T1000 (cell line): Measurements from ENCODE around the gene MYORG.
"Not testable (repeated sequence)": the region's sequence is repeated elsewhere in the genome, so short reads cannot be mapped to it uniquely, and the experiment has no call there.

Experiments used
- DNase-seq: peaks from one replicate; lab custom pipeline; 2025; ENCODE audit warnings: mixed read lengths; lab: John Stamatoyannopoulos, UW

The MYORG gene

DNA sequence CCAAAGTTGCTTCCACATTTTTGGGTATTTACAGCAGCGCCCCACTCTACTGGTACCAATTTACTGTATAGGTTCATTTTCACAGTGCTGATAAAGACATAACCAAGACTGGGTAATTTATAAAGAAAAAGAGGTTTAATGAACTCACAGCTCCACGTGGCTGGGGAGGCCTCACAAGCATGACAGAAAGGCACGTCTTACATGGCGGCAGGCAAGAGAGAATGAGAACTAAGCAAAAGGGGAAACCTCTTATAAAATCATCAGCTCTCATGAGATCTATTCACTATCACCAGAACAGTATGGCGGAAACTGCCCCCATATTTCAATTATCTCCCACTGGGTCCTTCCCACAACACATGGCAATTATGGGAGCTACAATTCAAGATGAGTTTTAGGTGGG, 7.9 kb downstream of the MYORG start:
- not testable (repeated sequence) for DNase-seq

DNA sequence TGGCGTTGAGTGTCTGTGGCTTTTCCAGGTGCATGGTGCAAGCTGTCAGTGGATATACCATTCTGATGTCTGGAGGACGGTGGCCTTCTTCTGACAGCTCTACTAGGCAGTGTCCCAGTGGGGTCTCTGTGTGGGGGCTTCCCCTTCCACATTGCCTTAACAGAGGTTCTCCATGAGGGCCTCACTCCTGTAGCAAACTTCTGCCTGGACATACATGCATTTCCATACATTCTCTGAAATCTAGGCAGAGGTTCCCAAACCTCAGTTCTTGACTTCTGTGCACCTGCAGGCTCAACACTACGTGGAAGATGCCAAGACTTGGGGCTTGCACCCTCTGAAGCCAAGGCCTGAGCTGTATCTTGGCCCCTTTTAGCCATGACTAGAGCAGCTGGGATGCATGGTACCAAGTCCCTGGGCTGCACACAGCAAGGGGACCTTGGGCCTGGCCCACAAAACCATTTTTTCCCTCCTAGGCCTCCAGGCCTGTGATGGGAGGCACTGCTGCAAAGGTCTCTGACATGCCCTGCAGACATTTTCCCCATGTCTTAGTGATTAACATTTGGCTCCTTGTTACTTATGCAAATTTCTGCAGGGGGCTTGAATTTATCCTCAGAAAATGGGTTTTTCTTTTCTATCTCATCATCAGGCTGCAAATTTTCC, 8.8 kb downstream of the MYORG start:
- DNase-seq, result not testable (repeated sequence)

DNA sequence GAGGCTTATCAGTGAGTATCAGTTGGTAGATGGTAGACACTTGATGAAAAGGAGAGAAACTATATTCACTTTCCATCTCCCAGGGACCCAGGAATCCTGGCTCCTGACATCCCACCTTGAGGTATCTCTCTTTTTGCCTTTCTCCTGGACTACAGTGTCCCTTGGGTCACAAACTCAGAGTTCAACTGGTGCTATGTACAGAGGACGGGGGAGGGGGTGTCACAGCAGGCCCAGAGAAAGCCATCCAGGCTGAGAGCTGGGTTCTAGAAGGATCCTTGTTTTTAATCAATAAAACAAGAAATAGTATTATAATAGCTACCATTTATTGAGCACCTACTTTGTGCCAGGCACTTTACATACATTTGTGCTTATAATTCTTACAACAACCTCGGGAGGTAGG, 10.3 kb downstream of the MYORG start:
- DNase-seq, result no peak

DNA sequence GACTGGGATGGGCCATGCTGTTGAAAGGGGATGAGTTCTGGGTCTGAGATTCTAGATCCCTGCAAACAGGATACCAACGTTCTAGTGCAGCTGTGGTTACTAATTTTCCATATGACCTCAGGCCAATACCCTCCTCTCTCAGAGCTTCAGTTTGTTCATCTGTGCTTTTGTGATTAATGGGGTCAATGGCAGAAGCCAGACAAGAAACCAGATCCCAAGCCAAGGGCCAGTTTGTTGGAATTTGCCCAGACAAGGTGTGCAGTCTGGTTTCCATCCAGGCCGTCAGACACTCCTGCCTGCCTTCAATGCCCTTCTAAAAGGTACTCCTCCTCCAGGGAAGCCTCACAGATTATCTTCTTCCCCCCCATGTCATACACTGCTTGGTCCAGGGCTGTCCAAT, 11.4 kb downstream of the MYORG start:
- DNase-seq, result no peak

DNA sequence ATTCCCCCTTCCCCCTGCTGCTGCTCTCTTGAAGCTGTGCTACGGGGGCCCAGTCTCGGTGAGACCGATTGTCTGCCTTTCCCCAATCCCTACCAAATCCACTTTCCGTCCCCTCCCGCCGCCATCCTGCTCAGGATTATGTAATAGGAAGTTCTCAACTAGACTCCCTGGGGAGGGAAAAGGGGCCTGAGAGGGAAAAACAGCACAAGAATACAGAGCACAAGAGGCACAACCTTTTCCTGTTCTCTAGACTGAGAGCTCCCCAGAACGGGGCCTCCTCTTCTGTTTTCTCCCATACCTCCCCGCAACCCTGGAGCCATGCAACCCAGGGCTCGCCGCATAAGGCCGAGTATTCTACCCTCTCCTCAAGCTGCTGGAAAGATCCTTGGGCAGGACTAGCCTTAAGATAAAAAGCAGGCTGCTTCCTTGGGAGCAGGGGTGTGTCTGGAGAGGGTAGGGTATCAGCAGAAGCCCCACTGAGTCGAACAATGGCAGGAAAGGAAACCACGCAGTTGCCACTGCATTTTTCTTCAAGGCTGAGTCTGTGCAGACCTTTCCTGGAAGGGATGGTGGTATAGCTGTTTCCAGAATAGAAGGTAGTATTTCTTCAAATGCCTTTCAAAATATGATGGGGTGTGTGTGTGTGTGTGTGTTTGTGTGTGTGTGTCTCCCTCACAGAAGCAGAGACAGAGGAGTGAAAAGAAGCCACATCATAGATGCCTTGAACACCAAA, 12.9 kb downstream of the MYORG start:
- DNase-seq, result no peak

DNA sequence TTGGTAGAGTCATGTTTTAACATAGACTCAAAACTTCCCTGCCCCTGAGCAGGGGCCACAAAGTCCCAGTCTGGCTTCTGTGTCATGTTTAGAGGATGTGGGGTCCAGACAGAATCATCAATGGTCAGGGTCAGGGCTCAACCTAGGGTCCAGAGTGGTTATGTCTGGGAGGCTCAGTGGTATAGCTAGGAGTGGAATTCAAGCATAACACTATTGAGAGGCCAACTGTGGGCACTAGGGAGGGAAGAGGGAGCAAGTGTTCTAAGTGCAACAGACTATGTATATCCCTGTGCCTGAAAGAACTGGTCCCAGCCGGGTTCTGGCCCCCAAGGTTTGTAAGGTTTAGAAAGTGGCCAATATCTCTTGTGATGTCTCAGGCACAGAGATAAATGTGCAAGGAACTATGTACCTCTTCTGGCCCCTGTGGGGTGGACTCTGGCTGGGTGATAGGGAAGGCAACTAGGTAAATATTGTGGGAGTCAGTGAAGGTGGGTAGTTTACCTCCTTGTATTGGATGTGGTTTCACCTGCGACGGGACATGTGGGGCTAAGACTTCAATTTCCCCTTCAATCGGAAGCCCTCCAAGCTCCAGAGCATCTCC, 14.0 kb downstream of the MYORG start:
- DNase-seq, result no peak

DNA sequence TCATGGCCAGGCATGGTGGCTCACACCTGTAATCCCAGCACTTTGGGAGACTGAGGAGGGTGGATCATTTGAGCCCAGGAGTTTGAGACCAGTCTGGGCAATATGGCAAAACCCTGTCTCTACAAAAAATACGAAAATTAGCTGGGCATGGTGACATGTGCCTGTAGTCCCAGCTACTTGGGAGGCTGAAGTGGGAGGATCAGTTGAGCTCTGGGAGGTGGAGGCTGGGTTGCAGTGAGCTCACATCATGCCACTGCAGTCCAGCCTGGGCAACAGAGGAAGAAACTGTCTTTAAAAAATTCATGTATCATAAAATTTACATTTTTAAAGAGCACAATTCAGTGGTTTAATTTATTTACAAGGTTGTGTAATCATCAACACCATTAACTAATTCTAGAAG, 23.7 kb downstream of the MYORG start:
- DNase-seq, result not testable (repeated sequence)

DNA sequence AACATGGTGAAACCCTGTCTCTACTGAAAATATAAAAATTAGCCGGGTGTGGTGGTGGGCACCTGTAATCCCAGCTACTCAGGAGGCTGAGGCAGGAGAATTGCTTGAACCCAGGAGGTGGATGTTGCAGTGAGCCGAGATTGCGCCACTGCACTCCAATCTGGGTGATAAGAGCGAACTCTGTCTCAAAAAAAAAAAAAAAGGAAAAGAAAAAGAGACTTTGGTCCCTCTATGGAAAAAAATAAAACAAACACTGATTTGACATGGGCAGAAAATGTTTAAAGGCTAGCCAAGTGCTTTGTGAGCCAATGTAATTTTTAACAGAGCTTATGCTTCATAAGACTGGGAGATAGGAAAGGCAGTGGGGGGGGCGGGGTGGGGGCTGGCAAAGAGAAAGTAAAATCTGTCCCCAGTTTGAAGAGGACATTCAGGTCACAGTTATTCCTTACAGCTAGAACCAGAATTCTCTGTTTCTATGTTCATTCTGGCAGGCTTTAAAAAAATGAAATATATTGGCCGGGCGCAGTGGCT, 24.5 kb downstream of the MYORG start:
- not testable (repeated sequence) for DNase-seq

DNA sequence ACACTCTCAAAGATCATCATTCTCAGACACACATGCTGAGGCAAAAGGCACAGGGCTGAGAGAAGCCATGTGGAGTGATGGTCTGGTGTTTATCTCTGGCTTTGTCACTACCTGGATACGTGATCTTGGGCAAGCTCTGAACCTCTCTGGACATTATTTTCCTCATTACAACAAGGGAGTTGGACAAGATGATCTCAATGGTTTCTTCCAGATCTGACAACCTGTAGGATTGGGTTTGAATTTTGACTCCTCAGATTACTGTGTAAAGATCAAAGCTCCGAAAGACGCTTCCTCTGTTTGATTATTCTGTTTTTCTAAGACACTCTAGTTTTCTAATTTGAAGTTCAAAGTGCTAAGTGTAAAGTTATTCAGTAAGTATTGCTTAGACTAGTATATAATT, 27.4 kb downstream of the MYORG start:
- DNase-seq, result no peak

DNA sequence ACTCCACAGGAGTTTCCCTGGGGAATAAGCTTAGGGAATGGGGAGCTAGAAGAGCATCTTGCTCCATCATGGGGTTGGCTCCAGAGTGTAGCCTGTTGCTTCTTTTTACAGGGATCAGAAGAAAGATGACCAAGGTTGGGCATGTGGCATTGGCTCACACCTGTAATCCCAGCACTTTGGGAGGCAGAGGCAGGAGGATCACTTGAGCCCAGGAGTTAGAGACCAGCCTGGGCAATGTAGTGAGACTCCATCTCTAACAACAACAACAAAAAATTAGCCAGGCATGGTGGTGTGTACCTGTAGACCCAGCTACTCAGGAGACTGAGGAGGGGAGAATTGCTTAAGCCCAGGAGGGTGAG, 28.9 kb downstream of the MYORG start:
- no peak for DNase-seq

DNA sequence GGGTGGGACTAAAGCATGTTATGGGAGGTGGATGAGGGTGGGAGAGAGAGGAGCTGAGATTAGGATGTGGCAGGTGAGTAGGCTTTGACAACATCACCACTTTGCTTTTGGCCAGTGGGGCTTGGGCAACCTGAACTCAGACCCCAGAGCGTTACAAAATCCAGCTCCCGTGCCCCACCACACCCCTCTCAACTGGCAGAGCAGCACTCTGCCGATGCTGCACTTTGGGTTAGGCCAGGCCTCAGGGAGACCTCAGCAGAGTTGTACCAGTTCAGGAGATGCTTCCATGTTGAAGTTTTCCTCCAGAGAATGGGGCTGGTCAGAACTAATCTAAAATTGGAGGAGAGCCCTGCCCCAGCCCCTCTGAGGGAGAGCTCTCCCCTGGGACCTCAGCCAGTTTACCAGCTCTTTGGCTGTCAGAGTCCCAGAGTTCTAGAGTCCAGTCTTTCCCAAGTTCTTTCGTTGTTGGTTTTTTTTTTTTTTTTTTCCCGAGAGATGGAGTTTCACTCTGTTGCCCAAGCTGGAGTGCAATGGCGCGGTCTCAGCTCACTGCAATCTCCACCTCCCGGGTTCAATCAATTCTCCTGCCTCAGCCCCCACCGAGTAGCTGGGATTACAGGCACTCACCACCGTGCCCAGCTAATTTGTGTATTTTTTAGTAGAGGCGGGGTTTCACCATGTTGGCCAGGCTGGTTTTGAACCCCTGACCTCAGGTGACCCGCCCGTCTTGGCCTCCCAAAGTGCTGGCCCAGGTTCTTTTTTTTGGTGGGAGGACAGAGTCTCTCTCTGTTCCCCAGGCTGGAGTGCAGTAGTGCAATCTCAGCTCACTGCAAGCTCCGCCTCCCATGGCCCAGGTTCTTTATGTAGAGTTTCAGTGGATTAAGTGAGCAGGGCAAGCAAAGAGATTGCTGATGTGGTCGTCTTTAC, 29.6 kb downstream of the MYORG start:
- DNase-seq, result no peak

DNA sequence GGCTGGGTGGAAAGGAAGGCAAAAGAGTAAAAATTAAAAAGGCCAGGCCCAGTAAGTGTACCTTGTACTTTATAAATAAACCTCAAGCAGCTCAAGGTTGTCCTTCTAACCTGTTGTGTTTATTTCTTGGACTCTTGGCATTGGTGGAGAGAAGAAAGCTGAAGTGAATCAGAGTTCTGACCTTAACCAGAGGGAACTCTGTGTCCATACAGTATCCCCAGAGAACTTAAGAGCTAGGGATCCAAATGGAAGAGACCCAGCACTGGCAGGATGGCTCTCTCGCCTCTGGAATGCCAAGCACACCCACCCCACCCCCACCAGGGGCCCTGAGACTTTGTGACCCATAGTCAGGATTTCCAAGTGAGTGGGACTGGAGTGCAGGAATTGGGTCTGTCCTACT, 33.1 kb downstream of the MYORG start:
- no peak for DNase-seq

DNA sequence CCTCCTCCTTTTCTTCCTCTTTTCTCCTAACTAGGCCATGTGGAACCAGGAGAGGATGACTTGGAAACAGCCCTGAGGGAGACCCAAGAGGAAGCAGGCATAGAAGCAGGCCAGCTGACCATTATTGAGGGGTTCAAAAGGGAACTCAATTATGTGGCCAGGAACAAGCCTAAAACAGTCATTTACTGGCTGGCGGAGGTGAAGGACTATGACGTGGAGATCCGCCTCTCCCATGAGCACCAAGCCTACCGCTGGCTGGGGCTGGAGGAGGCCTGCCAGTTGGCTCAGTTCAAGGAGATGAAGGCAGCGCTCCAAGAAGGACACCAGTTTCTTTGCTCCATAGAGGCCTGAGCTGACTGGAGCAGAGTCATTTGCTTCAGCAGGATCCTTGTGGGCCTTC, 33.6 kb downstream of the MYORG start:
- no peak for DNase-seq

DNA sequence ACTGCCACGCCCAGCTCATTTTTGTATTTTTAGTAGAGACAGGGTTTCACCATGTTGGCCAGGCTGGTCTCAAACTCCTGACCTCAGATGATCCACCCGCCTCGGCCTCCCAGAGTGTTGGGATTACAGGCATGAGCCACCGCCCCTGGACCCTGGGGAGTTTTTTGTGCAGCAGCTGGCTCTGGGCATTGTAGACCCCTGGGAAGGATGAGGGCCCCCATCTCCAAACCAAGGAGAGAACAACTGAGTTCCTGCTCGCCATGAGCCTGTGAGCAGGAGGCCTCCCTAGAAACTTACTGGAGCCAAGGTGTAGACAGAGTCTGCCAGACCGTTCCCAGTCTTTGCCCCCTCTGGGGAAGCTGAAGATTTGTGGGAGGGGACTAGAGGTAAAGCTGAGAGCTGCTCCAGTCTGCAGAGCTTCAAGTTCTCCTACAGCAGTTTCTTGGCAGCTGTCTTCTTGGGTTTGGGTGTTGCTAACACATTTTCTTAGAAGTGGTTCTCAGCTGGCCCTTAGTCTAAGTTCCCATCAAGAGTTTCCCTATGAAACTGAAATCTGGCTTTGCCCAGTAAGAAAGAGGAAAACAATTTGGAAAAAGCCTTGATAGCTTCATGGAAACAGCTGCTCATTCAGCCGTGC, 34.9 kb downstream of the MYORG start:
- no peak for DNase-seq

DNA sequence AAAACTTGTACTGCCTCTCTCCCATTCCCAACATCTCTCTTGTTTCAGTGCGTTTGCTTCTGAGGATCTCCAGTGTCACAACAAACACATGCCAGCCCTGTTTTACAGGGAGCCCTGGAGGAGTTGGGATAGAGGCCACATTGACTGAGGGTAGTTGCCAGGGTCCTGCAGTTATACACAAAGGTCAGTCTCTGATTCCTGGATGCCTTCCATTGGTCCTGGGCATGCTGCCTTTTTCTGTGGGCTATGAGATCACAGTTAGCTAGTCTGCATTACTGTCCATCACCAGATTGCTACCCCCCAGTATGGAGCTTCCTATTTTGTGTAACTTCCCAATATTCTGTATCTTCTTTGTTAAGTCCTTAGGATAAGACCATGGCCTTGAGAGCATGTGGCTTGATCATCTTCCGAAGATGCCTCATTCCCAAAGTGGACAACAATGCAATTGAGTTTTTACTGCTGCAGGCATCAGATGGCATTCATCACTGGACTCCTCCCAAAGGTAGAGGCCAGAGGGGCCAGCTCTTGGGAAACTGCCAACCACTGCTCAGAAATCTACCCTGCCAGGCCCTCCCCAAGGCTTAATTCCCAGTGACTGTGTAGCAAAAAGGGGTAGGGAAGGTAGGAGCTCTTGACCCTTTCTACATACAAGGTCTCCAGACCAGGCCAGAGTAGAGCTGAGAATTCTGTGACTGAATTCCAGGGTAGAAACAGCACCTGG, 37.9 kb downstream of the MYORG start:
- no peak for DNase-seq

DNA sequence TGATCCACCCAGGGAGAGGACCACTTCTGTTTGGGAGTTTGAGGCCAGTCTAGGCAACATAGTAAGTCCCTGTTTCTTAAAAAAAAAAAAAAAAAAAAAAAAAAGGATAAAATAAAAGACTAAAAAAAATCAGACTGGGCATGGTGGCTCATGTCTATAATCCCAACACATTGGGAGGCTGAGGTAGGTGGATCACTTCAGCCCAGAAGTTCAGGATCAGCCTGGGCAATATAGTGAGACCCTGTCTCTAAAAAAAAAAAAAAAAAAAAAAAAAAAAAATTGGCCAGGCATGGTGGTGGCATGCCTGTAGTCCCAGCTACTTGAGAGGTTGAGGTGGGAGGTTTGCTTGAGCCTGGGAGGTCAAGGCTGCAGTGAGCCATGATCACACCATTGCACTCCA, 38.6 kb downstream of the MYORG start:
- not testable (repeated sequence) for DNase-seq

DNA sequence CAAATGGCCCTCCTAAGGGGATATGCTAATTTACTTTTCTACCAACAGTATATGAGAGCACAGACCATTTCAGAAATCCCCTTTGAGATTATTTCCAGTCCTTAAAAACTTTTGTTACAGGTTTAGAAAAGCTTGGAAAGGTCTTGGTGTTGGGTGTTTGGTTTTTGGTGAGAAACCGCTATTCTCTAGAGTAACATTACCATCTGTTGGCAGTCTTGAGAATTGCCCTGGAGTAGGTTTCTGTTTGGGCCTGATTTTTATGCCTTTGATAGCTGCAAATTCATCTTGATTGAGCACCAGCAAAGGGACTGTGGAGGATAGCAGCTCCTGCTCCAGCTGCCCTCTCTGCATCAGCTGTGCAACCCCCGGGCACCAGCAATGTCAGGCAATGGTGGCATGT, 39.3 kb downstream of the MYORG start:
- DNase-seq, result no peak

DNA sequence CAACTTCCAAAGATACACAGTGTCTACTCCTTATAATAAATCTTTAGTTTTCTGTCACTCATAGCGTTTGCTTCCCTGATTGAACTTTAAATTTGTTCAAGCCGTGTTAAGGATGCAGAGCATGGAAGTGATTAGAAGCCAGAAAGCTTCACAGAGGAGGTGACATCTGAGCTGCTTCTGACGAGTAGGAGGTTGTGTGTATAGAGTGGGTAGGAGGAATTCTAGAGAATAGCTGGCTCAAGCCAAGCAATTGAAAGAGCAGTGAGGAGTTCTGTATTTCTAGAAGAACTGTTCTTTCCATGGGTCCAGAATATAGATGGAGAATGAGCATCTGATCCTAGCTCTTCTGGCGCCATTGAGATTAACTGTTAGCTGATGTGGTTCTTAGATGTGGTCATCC, 41.3 kb downstream of the MYORG start:
- DNase-seq, result no peak

DNA sequence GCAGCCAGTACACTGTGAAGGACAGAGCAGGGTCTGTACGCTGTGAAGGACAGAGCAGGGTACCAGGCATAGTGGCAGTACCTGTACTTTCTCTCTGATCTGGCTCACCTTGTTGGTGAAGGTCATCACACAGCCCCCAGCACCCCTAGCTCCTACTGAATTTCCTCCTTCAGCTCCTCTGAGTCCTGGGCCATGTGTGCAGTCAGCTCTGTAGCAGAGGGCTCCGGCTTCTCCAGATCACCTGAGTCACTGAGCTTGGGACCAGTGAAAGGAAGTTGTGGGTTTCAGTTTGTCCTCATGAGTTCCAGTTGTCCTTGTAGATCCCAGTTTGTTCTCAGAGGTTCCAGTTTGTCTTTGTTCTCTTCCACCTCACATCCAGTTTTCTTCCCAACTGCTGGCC, 41.8 kb downstream of the MYORG start:
- DNase-seq, result no peak

DNA sequence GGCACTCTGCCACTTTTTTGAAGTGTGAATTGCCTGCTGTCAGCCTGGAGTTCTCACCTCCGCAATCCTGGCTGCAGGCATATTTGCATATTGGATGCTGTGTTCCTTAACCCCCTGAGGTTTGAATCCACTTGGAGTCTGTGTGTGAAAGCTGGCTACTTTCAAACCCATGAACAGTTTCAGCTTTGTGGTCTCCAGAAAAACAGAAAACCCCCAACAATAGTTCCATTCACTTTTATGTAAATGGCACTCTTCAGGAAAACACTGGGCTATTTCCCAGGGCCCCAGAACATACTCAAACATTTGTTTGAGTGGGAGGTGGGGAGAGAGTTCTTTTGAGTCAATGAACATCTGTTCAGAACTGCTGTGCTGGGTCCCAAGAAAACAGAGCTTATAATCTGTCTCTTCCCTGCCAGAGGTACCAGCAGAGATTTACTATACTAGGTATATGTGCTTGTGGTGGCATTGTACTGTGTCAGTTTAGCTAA, 42.3 kb downstream of the MYORG start:
- no peak for DNase-seq

DNA sequence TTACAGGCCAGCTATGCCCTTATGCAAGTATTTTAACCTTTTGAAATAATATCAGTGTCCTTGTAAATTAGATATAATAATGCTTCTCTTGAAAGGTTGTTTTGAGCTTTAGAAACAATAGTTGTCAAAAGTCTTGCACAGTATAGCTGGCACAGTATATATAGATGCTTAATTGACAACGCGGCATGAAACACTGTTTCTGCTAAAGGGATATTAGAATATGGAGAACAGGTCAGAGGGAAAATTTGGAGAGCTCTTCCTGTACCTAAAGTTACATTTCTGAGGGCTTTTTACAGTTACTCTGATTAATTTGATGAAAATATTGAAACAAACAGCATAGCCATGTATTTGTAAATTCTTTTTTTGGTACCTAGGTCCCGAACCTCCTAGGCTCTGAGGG, 42.9 kb downstream of the MYORG start:
- DNase-seq, result no peak
